Activated T-helper 1 cell treated with anti-CD3 and anti-CD28 coated beads, Interleukin-12 subunit alpha, Interleukin-12 subunit beta, Interleukin-2, Interleukin-4 antibody, amounts not matched to agents 30 ng/mL and 10 ng/mL and 1 ng/mL, durations not matched to agents 14 hours and 24 hours and 36 hours (primary cell): ENCODE data around the gene TMEM217. TPM values are rescaled to one million over a fixed set of nuclear protein-coding genes. Genes with fewer than 3 reads are reported as not detected.
A peak's percentile ranks its signal among the peaks of the same experiment; 100 is the strongest.
"Not testable (repeated sequence)": the region's sequence is repeated elsewhere in the genome, so short reads cannot be mapped to it uniquely, and the experiment has no call there.

ENCODE experiments used
- DNase-seq: peaks from one replicate; pipeline ENCODE4 v3.0.0; 2021; ENCODE audit warnings: low spot score
- H3K27ac Mint-ChIP-seq: one replicate; pipeline ENCODE4 v1.8.0; 2021; ENCODE audit warnings: mild to moderate bottlenecking, mixed read lengths
- H3K27me3 Mint-ChIP-seq: one replicate; pipeline ENCODE4 v1.8.0; 2022; ENCODE audit warnings: mild to moderate bottlenecking, moderate library complexity, mixed read lengths; ENCODE audit not compliant: insufficient read depth
- H3K36me3 Mint-ChIP-seq: one replicate; pipeline ENCODE4 v1.8.0; 2021; ENCODE audit warnings: low read depth, mixed read lengths
- H3K4me1 Mint-ChIP-seq: one replicate; pipeline ENCODE4 v1.8.0; 2021; ENCODE audit warnings: low read depth, mixed read lengths
- H3K4me3 Mint-ChIP-seq: one replicate; pipeline ENCODE4 v1.8.0; 2021; ENCODE audit warnings: mild to moderate bottlenecking, moderate library complexity, mixed read lengths
- H3K9me3 Mint-ChIP-seq: one replicate; pipeline ENCODE4 v1.8.0; 2021; ENCODE audit warnings: mixed read lengths
- intact Hi-C: fragments of 100-400 bp; cut with micrococcal nuclease; formaldehyde crosslinking; loops from one replicate; pipeline ENCODE4 v1.15.1; 2024
- total RNA-seq: library from RNA; stranded (reverse); gene quantifications from 2 replicates; pipeline ENCODE4 v1.2.3, GENCODE V29; 2022

TMEM217 gene
- total RNA-seq, 1 donor from 2014 or later, result 9.9 TPM

DNA sequence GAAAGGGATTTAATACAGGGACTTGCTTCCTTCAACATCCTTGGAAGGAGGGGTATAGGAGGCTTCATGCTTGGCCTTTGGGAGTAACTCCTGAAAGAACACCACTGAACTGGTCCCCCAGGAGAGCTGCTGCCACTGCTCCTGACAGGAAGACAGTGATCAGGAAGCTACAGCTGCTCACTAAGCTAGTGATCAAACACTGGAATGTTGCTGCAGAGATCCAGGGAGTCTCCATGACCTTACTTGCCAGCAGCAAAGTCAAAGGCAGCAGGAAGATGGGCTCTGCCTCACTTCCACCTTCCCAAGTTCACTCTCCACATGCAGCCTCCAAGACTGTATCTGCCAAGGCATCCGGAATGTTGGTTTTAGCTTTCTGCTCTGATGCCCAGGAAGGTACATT, 56.2 kb downstream of the TMEM217 start:
- H3K4me3 Mint-ChIP-seq, result no peak overlapping the region
- H3K27ac Mint-ChIP-seq, result no peak overlapping the region
- H3K36me3 Mint-ChIP-seq, result peaks cover 2% of the 10 kb centered on the region
- peaks cover 45% of the 10 kb centered on the region for H3K4me1 Mint-ChIP-seq
- intact Hi-C loops, result no loop called here
- H3K27me3 Mint-ChIP-seq, result no peaks in the 10 kb centered on the region
- no peaks in the 10 kb centered on the region for H3K9me3 Mint-ChIP-seq
- DNase-seq, result no peak

GRCh38 chr6:37200085-37200484, 57.9 kb downstream of the TMEM217 start:
- Mint-ChIP-seq H3K4me3 (no peak overlapping the region), H3K27ac (no peak overlapping the region), H3K4me1 (peaks cover 37% of the 10 kb centered on the region), H3K36me3 (peaks cover 2% of the 10 kb centered on the region), H3K9me3 (no peaks in the 10 kb centered on the region), H3K27me3 (no peaks in the 10 kb centered on the region)
- DNase-seq, result no peak
- intact Hi-C loops, result no loop called here

DNA sequence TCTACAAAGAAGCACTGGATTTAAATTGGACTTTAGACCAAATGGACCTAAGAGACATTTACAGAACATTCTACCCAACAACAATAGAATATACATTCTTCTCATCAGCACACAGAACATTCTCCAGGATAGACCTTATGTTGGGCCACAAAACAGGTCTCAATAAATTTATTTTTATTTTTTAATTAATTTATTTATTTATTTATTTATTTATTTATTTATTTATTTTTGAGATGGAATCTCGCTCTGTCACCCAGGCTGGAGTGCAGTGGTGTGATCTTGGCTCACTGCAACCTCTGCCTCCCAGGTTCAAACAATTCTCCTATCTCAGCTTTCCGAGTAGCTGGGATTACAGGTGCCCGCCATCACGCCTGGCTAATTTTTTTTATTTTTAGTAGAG, 61.5 kb downstream of the TMEM217 start:
- H3K4me3 Mint-ChIP-seq, result not testable (repeated sequence)

GRCh38 chr6:37194886-37195285, 63.1 kb downstream of the TMEM217 start:
- intact Hi-C loops, result loop anchor here (1.0 kb wide), 1 partner anchor 10 kb away; no protein-coding TSS in a partner anchor
- Mint-ChIP-seq H3K4me1 (peaks cover 38% of the 10 kb centered on the region), H3K27ac (peak overlapping the region; percentile 98), H3K4me3 (peak overlapping the region; percentile 62)
- not testable (repeated sequence) for DNase-seq, H3K9me3 Mint-ChIP-seq, H3K27me3 Mint-ChIP-seq, H3K36me3 Mint-ChIP-seq

More for the DNA sequence above, 61.5 kb downstream of the TMEM217 start:
- H3K27me3 Mint-ChIP-seq, H3K27ac Mint-ChIP-seq, H3K9me3 Mint-ChIP-seq, H3K36me3 Mint-ChIP-seq, DNase-seq, intact Hi-C loops: not testable (repeated sequence)
- peaks cover 41% of the 10 kb centered on the region for H3K4me1 Mint-ChIP-seq

- Mint-ChIP-seq H3K9me3 (no peaks in the 10 kb centered on the region), H3K27ac (peak overlapping the region; percentile 78), H3K27me3 (no peaks in the 10 kb centered on the region), H3K4me1 (peaks cover 52% of the 10 kb centered on the region), H3K4me3 (no peak overlapping the region), H3K36me3 (peaks cover 3% of the 10 kb centered on the region)
- DNase-seq, result no peak
- intact Hi-C loops, result loop anchor here (1.0 kb wide), 1 partner anchor 9 kb away; no protein-coding TSS in a partner anchor
Measured at GRCh38 chr6:37192666-37193065, 65.3 kb downstream of the TMEM217 start.

DNA sequence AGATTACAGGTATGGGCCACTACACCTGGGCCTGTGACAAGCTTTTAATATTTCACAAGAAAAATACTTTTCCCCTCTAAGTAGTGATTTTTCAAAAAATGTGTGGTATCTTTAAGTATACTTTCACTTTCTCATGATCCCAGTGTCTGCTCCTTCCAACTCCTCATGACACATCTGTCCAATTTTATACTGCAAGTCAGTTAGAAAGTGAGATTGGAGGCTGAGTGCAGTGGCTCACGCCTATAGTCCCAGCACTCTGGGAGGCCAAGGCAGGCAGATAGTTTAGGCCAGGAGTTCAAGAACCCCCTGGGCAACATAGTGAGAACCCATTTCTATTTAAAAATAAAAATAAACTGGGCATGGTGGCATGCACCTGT, 67.8 kb downstream of the TMEM217 start:
- intact Hi-C loops, result loop anchor here (1.0 to 2.0 kb wide), 2 partner anchors 15 to 17 kb away; no protein-coding TSS in a partner anchor
- Mint-ChIP-seq H3K4me3 (no peak overlapping the region), H3K36me3 (peaks cover 11% of the 10 kb centered on the region), H3K4me1 (peaks cover 71% of the 10 kb centered on the region), H3K27ac (peak overlapping the region; percentile 74), H3K9me3 (peaks cover 10% of the 10 kb centered on the region), H3K27me3 (no peaks in the 10 kb centered on the region)
- DNase-seq, result no peak

DNA sequence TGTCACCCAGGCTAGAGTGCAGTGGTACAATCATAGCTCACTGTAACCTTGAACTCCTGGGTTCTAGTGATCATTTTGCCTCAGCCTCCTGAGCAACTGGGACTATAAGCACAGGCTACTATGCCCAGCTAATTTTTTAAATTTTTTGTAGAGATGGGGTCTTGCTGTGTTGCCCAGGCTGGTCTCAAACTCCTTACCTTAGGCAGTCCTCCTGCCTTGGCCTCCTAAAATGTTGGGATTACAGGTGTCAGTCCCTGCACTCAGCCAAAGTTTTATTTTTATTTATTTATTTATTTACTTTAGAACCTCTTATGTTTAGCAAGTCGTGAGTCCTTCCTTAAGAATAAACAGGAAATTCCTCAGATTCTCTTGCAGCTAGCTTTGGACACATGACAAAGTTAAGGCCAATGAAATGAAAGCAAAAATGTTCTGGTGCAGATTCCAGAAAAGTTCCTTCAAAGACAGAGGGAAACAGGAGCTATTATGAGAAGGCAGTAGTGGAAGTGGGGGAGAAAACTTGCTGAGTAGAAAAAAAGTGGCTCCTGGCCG, 68.9 kb downstream of the TMEM217 start:
- Mint-ChIP-seq H3K27me3 (no peaks in the 10 kb centered on the region), H3K36me3 (peaks cover 8% of the 10 kb centered on the region), H3K9me3 (peaks cover 10% of the 10 kb centered on the region), H3K4me1 (peaks cover 60% of the 10 kb centered on the region), H3K4me3 (no peak overlapping the region), H3K27ac (peak overlapping the region; percentile 73)
- no peak for DNase-seq
- intact Hi-C loops, result no loop called here

- intact Hi-C loops, result no loop called here
- H3K36me3 Mint-ChIP-seq, result peaks cover 9% of the 10 kb centered on the region
- H3K27ac Mint-ChIP-seq, result peak overlapping the region; percentile 91
- H3K4me3 Mint-ChIP-seq, result peak overlapping the region; percentile 66
- H3K9me3 Mint-ChIP-seq, result peaks cover 10% of the 10 kb centered on the region
- DNase-seq, result no peak
- H3K4me1 Mint-ChIP-seq, result peaks cover 57% of the 10 kb centered on the region
- no peaks in the 10 kb centered on the region for H3K27me3 Mint-ChIP-seq
Measured at GRCh38 chr6:37187321-37188022, 70.5 kb downstream of the TMEM217 start.

- H3K9me3 Mint-ChIP-seq, H3K27me3 Mint-ChIP-seq, intact Hi-C loops, DNase-seq, H3K36me3 Mint-ChIP-seq: not testable (repeated sequence)
- Mint-ChIP-seq H3K27ac (peak overlapping the region; percentile 88), H3K4me1 (peaks cover 60% of the 10 kb centered on the region), H3K4me3 (peak overlapping the region; percentile 27)
Measured at GRCh38 chr6:37185949-37186720, 71.8 kb downstream of the TMEM217 start.

- intact Hi-C loops, result loop anchor here (1.0 kb wide), 2 partner anchors 9 to 10 kb away; no protein-coding TSS in a partner anchor
- peaks cover 12% of the 10 kb centered on the region for H3K36me3 Mint-ChIP-seq
- no peaks in the 10 kb centered on the region for H3K27me3 Mint-ChIP-seq
- peak overlapping the region; percentile 75 for H3K4me3 Mint-ChIP-seq
- peak; percentile 71 for DNase-seq
- H3K9me3 Mint-ChIP-seq, result peaks cover 10% of the 10 kb centered on the region
- peak overlapping the region; percentile 98 for H3K27ac Mint-ChIP-seq
- H3K4me1 Mint-ChIP-seq, result peaks cover 54% of the 10 kb centered on the region
Measured at GRCh38 chr6:37182736-37183590, 75.0 kb downstream of the TMEM217 start.

GRCh38 chr6:37180610-37181009, 77.3 kb downstream of the TMEM217 start:
- Mint-ChIP-seq H3K27ac (peak overlapping the region; percentile 50), H3K36me3 (peaks cover 21% of the 10 kb centered on the region), H3K4me1 (peaks cover 58% of the 10 kb centered on the region)
- H3K4me3 Mint-ChIP-seq, DNase-seq, H3K9me3 Mint-ChIP-seq, intact Hi-C loops, H3K27me3 Mint-ChIP-seq: not testable (repeated sequence)

DNA sequence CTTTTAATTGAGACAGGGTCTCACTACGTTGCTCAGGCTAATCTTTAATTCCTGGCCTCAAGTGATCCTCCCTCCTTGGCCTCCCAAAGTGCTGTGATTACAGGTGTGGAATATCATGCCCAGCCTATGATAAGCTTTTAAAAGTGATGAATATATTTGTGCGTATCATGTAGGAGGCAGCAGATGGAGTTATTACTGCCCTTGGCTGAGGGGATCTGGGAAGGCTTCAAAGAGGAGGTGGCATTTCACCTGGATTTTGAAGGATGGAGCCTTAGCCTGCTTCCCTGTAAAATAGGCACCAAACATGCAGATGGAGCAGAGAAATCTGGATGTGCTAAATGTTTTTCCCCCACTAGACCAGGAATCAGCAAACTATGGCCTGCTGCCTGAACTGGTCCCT, 77.9 kb downstream of the TMEM217 start:
- Mint-ChIP-seq H3K27ac (peak overlapping the region; percentile 50), H3K27me3 (no peaks in the 10 kb centered on the region), H3K36me3 (peaks cover 26% of the 10 kb centered on the region), H3K4me3 (no peak overlapping the region), H3K9me3 (no peaks in the 10 kb centered on the region), H3K4me1 (peaks cover 59% of the 10 kb centered on the region)
- intact Hi-C loops, result no loop called here
- no peak for DNase-seq
